ENCODE measurements around the gene OXTR.

Gene OXTR

GRCh38 chr3:8769088-8769822 lies at the start of gene OXTR:
Gene OXTR, minus strand, starts transcription at chr3:8769613. Its CDS starts 1,426 bp downstream, at chr3:8768187.
- Histone ChIP-seq H3K27ac (ENCODE audit: low read length) (no peak within 1 kb of the TSS), H3K4me1 (ENCODE audit: control insufficient read depth, insufficient read depth, low read length) (peaks cover 30% of the 10 kb centered on the region), H3K27me3 (ENCODE audit: control insufficient read depth in 1 of 2, insufficient read depth in 2 of 2, low read length in 2 of 2) (peaks cover 29 to 37% of the 10 kb centered on the region in 2 donors), H3K9ac (ENCODE audit: low read length in 2 of 2) (no peak within 1 kb of the TSS), H3K9me3 (ENCODE audit: control insufficient read depth in 2 of 2, low read length in 2 of 2) (no peaks in the 10 kb centered on the region), H3K36me3 (ENCODE audit: control insufficient read depth in 2 of 2, insufficient read depth in 2 of 2, low read length in 2 of 2) (no peaks in the 10 kb centered on the region), H3K4me3 (ENCODE audit: low read length in 2 of 2) (peak within 1 kb of the TSS; percentile 20 to 67)

GRCh38 chr3:8817486-8817885 lies 48.1 kb upstream of the OXTR start:
- H3K4me1 ChIP-seq (ENCODE audit: control insufficient read depth, insufficient read depth, low read length) = no peaks in the 10 kb centered on the region
- no peak overlapping the region for H3K27ac ChIP-seq (ENCODE audit: low read length)
- H3K4me3 ChIP-seq (ENCODE audit: low read length in 2 of 2) = no peak overlapping the region
- no peaks in the 10 kb centered on the region for H3K27me3 ChIP-seq (ENCODE audit: control insufficient read depth in 1 of 2, insufficient read depth in 2 of 2, low read length in 2 of 2)
- H3K36me3 ChIP-seq (ENCODE audit: control insufficient read depth in 2 of 2, insufficient read depth in 2 of 2, low read length in 2 of 2) = no peaks in the 10 kb centered on the region
- H3K9ac ChIP-seq (ENCODE audit: low read length in 2 of 2) = no peak overlapping the region
- H3K9me3 ChIP-seq (ENCODE audit: control insufficient read depth in 2 of 2, low read length in 2 of 2) = peaks cover 13 to 21% of the 10 kb centered on the region in 2 donors

DNA sequence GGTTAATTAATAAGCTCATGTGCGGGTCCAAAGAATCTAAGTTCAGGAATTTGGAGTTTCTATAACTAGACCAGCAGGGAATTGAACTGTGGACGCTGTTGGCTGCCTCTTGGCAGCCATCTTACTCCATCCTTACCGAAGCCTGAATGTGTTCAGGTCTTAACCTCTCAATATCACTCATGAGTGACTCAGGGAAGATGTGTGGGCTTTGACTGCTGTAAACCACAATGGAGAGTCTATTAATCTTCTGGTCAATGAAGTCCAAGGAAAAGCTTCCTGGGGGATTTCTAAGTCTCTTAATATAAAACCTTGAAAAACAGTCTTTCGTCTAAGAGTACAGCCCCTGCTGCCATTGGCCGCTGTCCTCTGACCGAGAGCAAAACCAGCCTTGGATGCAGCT lies 46.7 kb upstream of the OXTR start:
- no peaks in the 10 kb centered on the region for H3K36me3 ChIP-seq (ENCODE audit: control insufficient read depth in 2 of 2, insufficient read depth in 2 of 2, low read length in 2 of 2)
- H3K4me3 ChIP-seq (ENCODE audit: low read length in 2 of 2) = no peak overlapping the region
- no peak overlapping the region for H3K27ac ChIP-seq (ENCODE audit: low read length)
- H3K9me3 ChIP-seq (ENCODE audit: control insufficient read depth in 2 of 2, low read length in 2 of 2) = peaks cover 13 to 16% of the 10 kb centered on the region in 2 donors
- no peaks in the 10 kb centered on the region for H3K4me1 ChIP-seq (ENCODE audit: control insufficient read depth, insufficient read depth, low read length)
- no peak overlapping the region for H3K9ac ChIP-seq (ENCODE audit: low read length in 2 of 2)
- H3K27me3 ChIP-seq (ENCODE audit: control insufficient read depth in 1 of 2, insufficient read depth in 2 of 2, low read length in 2 of 2) = no peaks in the 10 kb centered on the region

DNA sequence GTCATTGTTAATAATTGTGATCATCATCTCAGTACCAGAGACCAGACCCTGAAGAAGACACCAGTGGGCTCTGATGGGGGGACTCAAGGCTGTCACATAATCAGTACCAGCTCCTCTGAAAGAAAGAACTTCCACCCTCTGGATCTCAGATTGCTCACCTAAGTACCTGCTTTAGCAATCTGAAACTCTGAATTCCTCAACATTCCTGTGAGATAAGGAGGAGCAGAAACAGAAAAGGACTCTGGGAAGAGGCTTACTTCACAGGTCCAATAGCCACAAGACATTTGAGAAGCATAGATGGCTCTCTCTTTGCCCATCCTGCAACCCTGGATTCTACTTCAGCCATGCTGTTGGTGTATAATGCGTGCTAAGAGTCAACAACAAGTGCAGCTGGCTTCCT lies 44.0 kb upstream of the OXTR start:
- Histone ChIP-seq H3K9ac (ENCODE audit: low read length in 2 of 2) (no peak overlapping the region), H3K27ac (ENCODE audit: low read length) (no peak overlapping the region), H3K4me1 (ENCODE audit: control insufficient read depth, insufficient read depth, low read length) (no peaks in the 10 kb centered on the region), H3K27me3 (ENCODE audit: control insufficient read depth in 1 of 2, insufficient read depth in 2 of 2, low read length in 2 of 2) (no peaks in the 10 kb centered on the region), H3K36me3 (ENCODE audit: control insufficient read depth in 2 of 2, insufficient read depth in 2 of 2, low read length in 2 of 2) (no peaks in the 10 kb centered on the region), H3K9me3 (ENCODE audit: control insufficient read depth in 2 of 2, low read length in 2 of 2) (peaks cover 5 to 6% of the 10 kb centered on the region in 2 donors), H3K4me3 (ENCODE audit: low read length in 2 of 2) (no peak overlapping the region)

DNA sequence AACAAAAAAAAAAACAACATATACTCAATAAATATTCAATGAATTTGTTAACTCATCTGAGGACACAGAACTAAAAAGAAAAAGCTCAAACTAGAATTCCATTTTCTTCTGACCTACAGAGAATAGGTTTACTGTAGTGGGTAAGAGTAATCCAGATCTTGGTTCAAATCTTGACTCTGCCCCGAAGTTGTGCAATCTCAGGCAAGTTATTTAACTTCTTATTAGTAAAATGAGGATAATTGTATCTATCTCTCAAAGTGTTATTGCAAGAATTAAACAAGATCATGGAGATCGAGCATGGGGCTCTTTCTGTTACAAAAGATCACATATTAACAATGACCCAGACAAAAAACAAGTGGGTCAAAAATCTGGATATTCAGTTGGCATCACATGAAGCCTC lies 41.1 kb upstream of the OXTR start:
- H3K9me3 ChIP-seq (ENCODE audit: control insufficient read depth in 2 of 2, low read length in 2 of 2) = peaks cover 0 to 3% of the 10 kb centered on the region in 2 donors

GRCh38 chr3:8805774-8806173 lies 36.4 kb upstream of the OXTR start:
- Histone ChIP-seq H3K27ac (ENCODE audit: low read length) (no peak overlapping the region), H3K9me3 (ENCODE audit: control insufficient read depth in 2 of 2, low read length in 2 of 2) (peaks cover 0 to 3% of the 10 kb centered on the region in 2 donors), H3K4me3 (ENCODE audit: low read length in 2 of 2) (no peak overlapping the region), H3K4me1 (ENCODE audit: control insufficient read depth, insufficient read depth, low read length) (no peaks in the 10 kb centered on the region), H3K36me3 (ENCODE audit: control insufficient read depth in 2 of 2, insufficient read depth in 2 of 2, low read length in 2 of 2) (no peaks in the 10 kb centered on the region), H3K9ac (ENCODE audit: low read length in 2 of 2) (no peak overlapping the region), H3K27me3 (ENCODE audit: control insufficient read depth in 1 of 2, insufficient read depth in 2 of 2, low read length in 2 of 2) (no peaks in the 10 kb centered on the region)

More for the DNA sequence above, 41.1 kb upstream of the OXTR start:
- no peaks in the 10 kb centered on the region for H3K36me3 ChIP-seq (ENCODE audit: control insufficient read depth in 2 of 2, insufficient read depth in 2 of 2, low read length in 2 of 2)
- H3K27ac ChIP-seq (ENCODE audit: low read length) = no peak overlapping the region
- no peak overlapping the region for H3K4me3 ChIP-seq (ENCODE audit: low read length in 2 of 2)
- no peaks in the 10 kb centered on the region for H3K4me1 ChIP-seq (ENCODE audit: control insufficient read depth, insufficient read depth, low read length)
- no peak overlapping the region for H3K9ac ChIP-seq (ENCODE audit: low read length in 2 of 2)
- H3K27me3 ChIP-seq (ENCODE audit: control insufficient read depth in 1 of 2, insufficient read depth in 2 of 2, low read length in 2 of 2) = no peaks in the 10 kb centered on the region

DNA sequence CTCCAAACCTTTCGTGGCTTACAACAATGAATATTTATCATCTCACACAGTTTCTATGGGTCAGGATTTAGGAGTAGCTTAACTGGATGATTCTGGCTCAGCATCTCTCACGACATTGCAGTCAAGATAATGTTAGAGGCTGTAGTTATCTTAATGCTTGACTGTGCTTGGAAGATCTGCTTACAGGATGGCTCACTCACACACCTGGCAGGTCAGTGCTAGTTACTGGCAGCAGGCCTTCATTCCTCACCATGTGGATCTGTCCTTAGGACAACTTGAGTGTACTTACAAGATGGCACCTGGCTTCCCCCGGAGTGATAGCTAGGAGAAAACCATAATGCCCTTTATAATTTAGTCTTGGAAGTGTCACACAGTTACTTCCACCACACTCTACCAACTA lies 32.8 kb upstream of the OXTR start:
- Histone ChIP-seq H3K36me3 (ENCODE audit: control insufficient read depth in 2 of 2, insufficient read depth in 2 of 2, low read length in 2 of 2) (no peaks in the 10 kb centered on the region), H3K9ac (ENCODE audit: low read length in 2 of 2) (no peak overlapping the region), H3K27ac (ENCODE audit: low read length) (no peak overlapping the region), H3K9me3 (ENCODE audit: control insufficient read depth in 2 of 2, low read length in 2 of 2) (peaks cover 0 to 10% of the 10 kb centered on the region in 2 donors), H3K4me1 (ENCODE audit: control insufficient read depth, insufficient read depth, low read length) (no peaks in the 10 kb centered on the region), H3K4me3 (ENCODE audit: low read length in 2 of 2) (no peak overlapping the region), H3K27me3 (ENCODE audit: control insufficient read depth in 1 of 2, insufficient read depth in 2 of 2, low read length in 2 of 2) (no peaks in the 10 kb centered on the region)

DNA sequence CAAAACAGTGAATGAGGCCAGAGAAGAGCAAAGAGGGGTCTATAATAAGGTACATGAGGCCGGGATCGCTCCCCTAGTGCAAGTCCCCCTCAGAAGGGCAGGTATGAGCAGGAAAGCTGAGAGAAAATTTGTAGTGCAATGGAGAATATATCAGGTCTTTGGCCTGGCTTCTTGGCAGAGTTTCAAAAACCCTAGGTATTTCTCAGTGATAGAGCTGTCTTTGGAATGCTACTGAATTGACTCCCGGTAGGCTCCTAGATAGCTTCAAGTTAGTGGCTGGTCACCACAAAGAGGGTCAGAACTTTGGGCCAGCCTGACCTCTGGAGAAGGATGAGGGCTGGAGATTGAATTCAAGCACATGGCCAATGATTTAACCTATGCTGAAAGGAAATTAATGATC lies 30.6 kb upstream of the OXTR start:
- Histone ChIP-seq H3K4me1 (ENCODE audit: control insufficient read depth, insufficient read depth, low read length) (no peaks in the 10 kb centered on the region), H3K9me3 (ENCODE audit: control insufficient read depth in 2 of 2, low read length in 2 of 2) (peaks cover 2 to 10% of the 10 kb centered on the region in 2 donors), H3K27me3 (ENCODE audit: control insufficient read depth in 1 of 2, insufficient read depth in 2 of 2, low read length in 2 of 2) (no peaks in the 10 kb centered on the region), H3K27ac (ENCODE audit: low read length) (no peak overlapping the region), H3K4me3 (ENCODE audit: low read length in 2 of 2) (no peak overlapping the region), H3K9ac (ENCODE audit: low read length in 2 of 2) (no peak overlapping the region), H3K36me3 (ENCODE audit: control insufficient read depth in 2 of 2, insufficient read depth in 2 of 2, low read length in 2 of 2) (no peaks in the 10 kb centered on the region)

DNA sequence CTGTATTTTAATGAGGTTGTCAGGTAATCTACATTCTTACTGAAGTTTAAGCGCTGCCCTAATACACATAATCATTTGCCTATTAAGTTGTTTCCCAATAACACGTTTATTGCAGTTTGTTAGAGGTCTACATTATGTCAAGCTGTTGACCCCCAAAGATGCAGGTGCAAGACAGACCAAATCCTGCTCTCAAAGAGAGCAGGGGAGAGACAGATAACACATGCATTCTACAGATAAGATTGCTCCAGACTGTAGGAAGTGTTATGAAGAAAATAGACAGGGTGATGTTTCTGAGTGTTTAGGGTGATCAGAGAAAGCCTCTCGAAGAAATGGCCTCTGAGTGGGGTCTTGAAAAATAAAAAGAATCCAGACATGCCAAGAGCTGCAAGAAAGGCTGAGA lies 24.8 kb upstream of the OXTR start:
- Histone ChIP-seq H3K9ac (ENCODE audit: low read length in 2 of 2) (no peak overlapping the region), H3K9me3 (ENCODE audit: control insufficient read depth in 2 of 2, low read length in 2 of 2) (peaks cover 2 to 4% of the 10 kb centered on the region in 2 donors), H3K27ac (ENCODE audit: low read length) (no peak overlapping the region), H3K4me3 (ENCODE audit: low read length in 2 of 2) (no peak overlapping the region), H3K36me3 (ENCODE audit: control insufficient read depth in 2 of 2, insufficient read depth in 2 of 2, low read length in 2 of 2) (no peaks in the 10 kb centered on the region), H3K4me1 (ENCODE audit: control insufficient read depth, insufficient read depth, low read length) (no peaks in the 10 kb centered on the region), H3K27me3 (ENCODE audit: control insufficient read depth in 1 of 2, insufficient read depth in 2 of 2, low read length in 2 of 2) (no peaks in the 10 kb centered on the region)

- Histone ChIP-seq H3K27me3 (ENCODE audit: control insufficient read depth in 1 of 2, insufficient read depth in 2 of 2, low read length in 2 of 2) (no peaks in the 10 kb centered on the region), H3K9ac (ENCODE audit: low read length in 2 of 2) (no peak overlapping the region), H3K4me1 (ENCODE audit: control insufficient read depth, insufficient read depth, low read length) (no peaks in the 10 kb centered on the region), H3K27ac (ENCODE audit: low read length) (no peak overlapping the region), H3K9me3 (ENCODE audit: control insufficient read depth in 2 of 2, low read length in 2 of 2) (peaks cover 2 to 4% of the 10 kb centered on the region in 2 donors), H3K4me3 (ENCODE audit: low read length in 2 of 2) (no peak overlapping the region), H3K36me3 (ENCODE audit: control insufficient read depth in 2 of 2, insufficient read depth in 2 of 2, low read length in 2 of 2) (no peaks in the 10 kb centered on the region)
Measured at GRCh38 chr3:8793242-8793641, 23.8 kb upstream of the OXTR start.

DNA sequence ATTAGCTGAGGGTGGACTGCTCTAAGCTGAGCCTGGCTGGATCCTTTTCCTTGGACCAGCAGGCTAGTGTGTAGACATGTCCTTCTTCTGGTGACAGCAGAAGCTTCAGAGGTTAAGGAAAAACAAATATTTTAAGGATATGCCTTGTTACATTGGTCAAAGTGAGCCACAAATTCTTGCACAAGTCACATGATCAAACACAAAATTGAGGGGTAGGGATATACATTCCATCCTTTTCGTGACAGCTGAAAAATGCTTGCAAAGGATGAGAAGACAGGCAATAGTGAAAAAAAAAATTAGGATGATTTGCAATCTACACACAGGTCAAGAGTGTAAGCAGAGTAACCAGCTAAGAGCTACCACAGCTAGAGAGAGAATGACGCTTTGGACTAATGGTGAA lies 21.1 kb upstream of the OXTR start:
- H3K27me3 ChIP-seq (ENCODE audit: control insufficient read depth in 1 of 2, insufficient read depth in 2 of 2, low read length in 2 of 2) = no peaks in the 10 kb centered on the region
- no peak overlapping the region for H3K9ac ChIP-seq (ENCODE audit: low read length in 2 of 2)
- H3K4me3 ChIP-seq (ENCODE audit: low read length in 2 of 2) = no peak overlapping the region
- no peaks in the 10 kb centered on the region for H3K4me1 ChIP-seq (ENCODE audit: control insufficient read depth, insufficient read depth, low read length)
- H3K9me3 ChIP-seq (ENCODE audit: control insufficient read depth in 2 of 2, low read length in 2 of 2) = peaks cover 0 to 7% of the 10 kb centered on the region in 2 donors
- no peaks in the 10 kb centered on the region for H3K36me3 ChIP-seq (ENCODE audit: control insufficient read depth in 2 of 2, insufficient read depth in 2 of 2, low read length in 2 of 2)
- no peak overlapping the region for H3K27ac ChIP-seq (ENCODE audit: low read length)

Data from stomach smooth muscle (tissue), 2 donors.